B cell (primary cell): ENCODE results near the gene PCNX3. TPM values are rescaled to one million over a fixed set of nuclear protein-coding genes. Genes with fewer than 3 reads are reported as not detected.

Experiments
- ATAC-seq: fragments of 200-7000 bp; cut with Tn5 transposase; one replicate; pipeline ENCODE4 v1.10.0; 2021; ENCODE audit warnings: low read depth, mild to moderate bottlenecking, moderate number of reproducible peaks, moderate library complexity
- CTCF ChIA-PET: fragments of 350-600 bp; sonication (Branson Sonifier 250); formaldehyde crosslinking; loops from one replicate; lab custom pipeline; 2021; ENCODE audit warnings: antibody characterized with exemption, inconsistent platforms; lab: Charles Lee
- POLR2A ChIA-PET: fragments of 350-600 bp; sonication (Branson Sonifier 250); formaldehyde crosslinking; loops from one replicate; lab custom pipeline; 2021; ENCODE audit warnings: antibody characterized with exemption; lab: Charles Lee
- DNase-seq: peaks from one replicate; pipeline ENCODE4 v3.0.0; 2013
- H2AFZ ChIP-seq: 2 replicates; pipeline ENCODE4 v1.6.1; 2012; ENCODE audit warnings: mild to moderate bottlenecking, low read depth, low read length; ENCODE audit not compliant: insufficient read depth, poor library complexity, severe bottlenecking
- H3K27ac ChIP-seq, 2 donors: 1 replicate in 1 of 2; 2 replicates in 1 of 2; pipeline ENCODE4 v1.5.1; 2012 to 2013; ENCODE audit warnings: low read length in 2 of 2, mild to moderate bottlenecking in 2 of 2, moderate library complexity in 1 of 2
- H3K27me3 ChIP-seq, 4 experiments: fragments of 200-600 bp in 1 of 4; sonication (generic) in 1 of 4; replicated peaks in 1 of 4; 1 replicate in 2 of 4; 2 replicates in 2 of 4; pipeline versions ENCODE4 v1.6.1 to v1.7.0; 2013 to 2016; ENCODE audit warnings: low read length in 3 of 4, mild to moderate bottlenecking in 2 of 4, mixed read lengths in 1 of 4, moderate library complexity in 1 of 4; ENCODE audit not compliant: insufficient read depth in 4 of 4, control insufficient read depth in 3 of 4; ENCODE audit errors: control extremely low read depth in 1 of 4
- H3K36me3 ChIP-seq, 2 experiments: replicated peaks in 1 of 2; 1 replicate in 1 of 2; 2 replicates in 1 of 2; pipeline versions ENCODE4 v1.6.1 to v1.7.1; 2013; ENCODE audit warnings: low read length in 1 of 2; ENCODE audit not compliant: insufficient read depth in 2 of 2, control insufficient read depth in 1 of 2; ENCODE audit errors: control extremely low read depth in 1 of 2, extremely low read depth in 1 of 2
- H3K4me1 ChIP-seq, 2 donors: fragments of 200-600 bp in 1 of 2; sonication (generic) in 1 of 2; 1 replicate in 1 of 2; 2 replicates in 1 of 2; pipeline versions ENCODE4 v1.5.1 to v1.6.1; 2013 to 2017; ENCODE audit warnings: low read length in 2 of 2; ENCODE audit not compliant: control insufficient read depth in 2 of 2, insufficient read depth in 2 of 2
- H3K4me2 ChIP-seq: replicated peaks from 2 replicates; pipeline ENCODE3; 2012; ENCODE audit warnings: mild to moderate bottlenecking, low read depth, low read length; ENCODE audit not compliant: poor library complexity, severe bottlenecking
- H3K4me3 ChIP-seq, 5 experiments: fragments of 200-600 bp in 1 of 5; sonication (generic) in 1 of 5; 1 replicate in 3 of 5; 2 replicates in 2 of 5; pipeline versions ENCODE4 v1.5.1 to v1.7.0; 2011 to 2016; ENCODE audit warnings: low read length in 4 of 5, mild to moderate bottlenecking in 4 of 5, low read depth in 2 of 5, control low read depth in 1 of 5, moderate library complexity in 1 of 5; ENCODE audit not compliant: insufficient read depth in 1 of 5; ENCODE audit errors: control extremely low read depth in 1 of 5, extremely low read depth in 1 of 5
- H3K79me2 ChIP-seq: fragments of 200-600 bp; sonication (generic); one replicate; pipeline ENCODE4 v1.6.0; 2016; ENCODE audit warnings: low read length; ENCODE audit not compliant: control insufficient read depth, insufficient read depth
- H3K9ac ChIP-seq: fragments of 200-600 bp; sonication (generic); 2 replicates; pipeline ENCODE4 v1.6.1; 2017; ENCODE audit warnings: mild to moderate bottlenecking, low read length, moderate library complexity
- H3K9me3 ChIP-seq, 3 donors: one replicate each; pipeline versions ENCODE4 v1.6.1 to v1.7.1; 2013; ENCODE audit warnings: low read length in 2 of 3; ENCODE audit not compliant: control insufficient read depth in 2 of 3, insufficient read depth in 1 of 3; ENCODE audit errors: control extremely low read depth in 1 of 3
- H4K20me1 ChIP-seq: 2 replicates; pipeline ENCODE4 v1.6.0; 2012; ENCODE audit warnings: mild to moderate bottlenecking, low read length; ENCODE audit not compliant: insufficient read depth, control insufficient read depth, poor library complexity, severe bottlenecking
- H3K27ac Mint-ChIP-seq: one replicate; pipeline ENCODE4 v1.8.0; 2021; ENCODE audit warnings: mixed read lengths
- H3K27me3 Mint-ChIP-seq: one replicate; pipeline ENCODE4 v1.8.0; 2021; ENCODE audit warnings: mixed read lengths
- H3K4me1 Mint-ChIP-seq: one replicate; pipeline ENCODE4 v1.8.0; 2021; ENCODE audit warnings: mixed read lengths
- H3K4me3 Mint-ChIP-seq: one replicate; pipeline ENCODE4 v1.8.0; 2021; ENCODE audit warnings: mixed read lengths
- H3K9me3 Mint-ChIP-seq: one replicate; pipeline ENCODE4 v1.8.0; 2022; ENCODE audit warnings: mixed read lengths; ENCODE audit not compliant: insufficient read depth
- CTCF ChIP-seq: fragments of 200-600 bp; IDR thresholded peaks from one replicate; pipeline ENCODE4 v1.8.0; 2022; ENCODE audit warnings: antibody characterized with exemption, mild to moderate bottlenecking
- EZH2 ChIP-seq: IDR thresholded peaks from 2 replicates; pipeline ENCODE4 v1.6.1; 2012; ENCODE audit warnings: borderline replicate concordance, low read depth, mild to moderate bottlenecking, moderate library complexity, low read length; ENCODE audit not compliant: insufficient read depth, poor library complexity, severe bottlenecking
- WGBS: methylation state at CpG from one replicate; pipeline ENCODE4 v1.1.5; 2013; ENCODE audit warnings: missing lambda C conversion rate; ENCODE audit not compliant: insufficient coverage; 5-methylcytosine and 5-hydroxymethylcytosine counted together
- intact Hi-C: fragments of 100-400 bp; cut with micrococcal nuclease; formaldehyde crosslinking; loops from one replicate; pipeline ENCODE4 v1.10.0; 2022
- polyA plus RNA-seq: library from polyadenylated mRNA; depleted of rRNA; stranded (reverse); fragments of >200 nt; gene quantifications from 2 replicates; pipeline ENCODE4 v1.2.3, GENCODE V29; 2012
- total RNA-seq, 2 donors: library from RNA; stranded (reverse); fragments of 120-200 nt in 1 of 2; gene quantifications; 1 replicate in 1 of 2; 2 replicates in 1 of 2; pipeline versions ENCODE4 v1.2.3 to v1.2.4, GENCODE V29; 2013 to 2022

Gene PCNX3
- total and polyA plus RNA-seq, 2 donors (not counting 1 experiment from before 2014, with no cell fraction given) = 61.5 to 62.8 TPM

GRCh38 chr11:65629579-65629978 is 14.0 kb downstream of the PCNX3 start:
- Histone ChIP-seq H2AFZ (no peak overlapping the region), H3K9ac (no peak overlapping the region), H3K9me3 (no peaks in the 10 kb centered on the region), H3K27me3 (no peaks in the 10 kb centered on the region), H3K4me1 (peaks cover 6 to 23% of the 10 kb centered on the region in 2 donors), H3K79me2 (peaks cover 83% of the 10 kb centered on the region), H4K20me1 (peaks cover 49% of the 10 kb centered on the region), H3K4me2 (no peak overlapping the region), H3K4me3 (no peak overlapping the region), H3K36me3 (peaks cover 0 to 74% of the 10 kb centered on the region in 2 experiments), H3K27ac (no peak overlapping the region)
- no peak overlapping the region for H3K27ac Mint-ChIP-seq
- H3K4me1 Mint-ChIP-seq = peaks cover 14% of the 10 kb centered on the region
- no peak for DNase-seq
- ChIA-PET CTCF (interaction anchor here (6.7 kb wide), 1 partner anchor 10 kb away, joined by 86 read pairs; the partner anchor contains the start of gene SIPA1), POLR2A (no interaction called here)
- H3K27me3 Mint-ChIP-seq = no peaks in the 10 kb centered on the region
- H3K9me3 Mint-ChIP-seq = no peaks in the 10 kb centered on the region
- intact Hi-C loops = no loop called here
- no peak for ATAC-seq
- WGBS = 97% methylated on average over 14 of the region's 14 CpGs
- H3K4me3 Mint-ChIP-seq = no peak overlapping the region
- TF ChIP-seq CTCF (no peak), EZH2 (no peak)

- 96% methylated on average over 10 of the region's 11 CpGs for WGBS
- Mint-ChIP-seq H3K4me3 (no peak overlapping the region), H3K9me3 (no peaks in the 10 kb centered on the region), H3K27me3 (no peaks in the 10 kb centered on the region), H3K4me1 (peaks cover 16% of the 10 kb centered on the region), H3K27ac (no peak overlapping the region)
- H3K27ac ChIP-seq = no peak overlapping the region
- H3K4me3 ChIP-seq = no peak overlapping the region
- intact Hi-C loops = no loop called here
- peaks cover 85% of the 10 kb centered on the region for H3K79me2 ChIP-seq
- no peak for ATAC-seq
- no peak overlapping the region for H3K4me2 ChIP-seq
- H3K9me3 ChIP-seq = no peaks in the 10 kb centered on the region
- DNase-seq = no peak
- H3K4me1 ChIP-seq = peaks cover 6 to 23% of the 10 kb centered on the region in 2 donors
- POLR2A ChIA-PET = interaction anchor here (1.5 kb wide), 1 partner anchor 10 kb away, joined by 8 read pairs; no protein-coding TSS in a partner anchor
- H3K9ac ChIP-seq = no peak overlapping the region
- peaks cover 0 to 74% of the 10 kb centered on the region in 2 experiments for H3K36me3 ChIP-seq
- no peak overlapping the region for H2AFZ ChIP-seq
- no peak for TF ChIP-seq EZH2
- TF ChIP-seq CTCF = no peak
- CTCF ChIA-PET = interaction anchor here (6.7 kb wide), 1 partner anchor 10 kb away, joined by 86 read pairs; the partner anchor contains the start of gene SIPA1
- H4K20me1 ChIP-seq = peaks cover 52% of the 10 kb centered on the region
- H3K27me3 ChIP-seq = no peaks in the 10 kb centered on the region
Observed at GRCh38 chr11:65630215-65630614, 14.6 kb downstream of the PCNX3 start.
